GM20431 (cell line): Measurements from ENCODE around the gene ZBTB4.

ENCODE experiments used
- in situ Hi-C: fragments of 300-500 bp; cut with MseI, MboI; formaldehyde crosslinking; loops from one replicate; pipeline ENCODE4 v1.15.0; 2020; ENCODE audit warnings: low sequenced_read_pairs; ENCODE audit not compliant: unreplicated experiment

The ZBTB4 gene

DNA sequence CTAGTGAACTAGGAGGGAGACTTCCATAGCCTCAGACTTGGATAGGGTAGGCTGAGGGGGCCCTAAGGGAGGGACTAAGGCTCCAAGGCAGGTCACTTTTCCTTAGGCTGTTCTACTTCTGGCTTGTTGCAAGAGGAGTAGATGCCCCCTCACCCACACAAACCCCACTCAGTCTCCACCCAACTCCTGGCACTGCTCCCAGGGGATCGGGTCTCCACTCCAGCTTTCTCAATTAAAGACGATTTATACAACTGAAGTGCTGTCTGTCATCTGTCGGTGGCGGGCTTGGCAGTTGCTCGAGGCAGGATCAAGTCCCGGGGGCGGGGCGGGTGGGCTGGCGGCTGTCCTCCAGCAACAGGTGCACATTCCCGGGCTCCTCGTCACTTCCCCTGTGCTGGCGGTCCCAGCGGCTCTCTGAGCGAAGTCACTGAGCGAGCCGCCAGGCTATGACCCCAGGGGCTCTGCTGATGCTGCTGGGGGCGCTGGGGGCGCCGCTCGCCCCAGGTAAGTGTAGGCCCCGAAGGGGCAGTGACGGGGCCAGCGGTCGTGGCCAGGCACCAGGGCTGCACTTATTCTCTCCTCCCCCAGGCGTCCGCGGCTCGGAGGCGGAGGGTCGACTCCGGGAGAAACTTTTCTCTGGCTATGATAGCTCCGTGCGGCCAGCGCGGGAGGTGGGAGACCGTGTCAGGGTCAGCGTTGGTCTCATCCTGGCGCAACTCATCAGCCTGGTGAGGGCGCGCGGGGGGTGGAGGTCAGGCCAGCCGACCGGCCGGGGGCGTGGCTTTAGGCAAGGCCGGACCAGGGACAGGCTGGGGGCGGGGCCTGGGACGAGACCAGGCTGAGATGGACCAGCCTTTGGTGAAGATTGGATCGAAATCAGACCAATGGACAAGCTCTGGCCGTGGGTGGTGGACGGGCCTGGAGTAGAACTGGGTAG is 34.5 kb downstream of the ZBTB4 start, which contains the start of gene CHRNB1:
TSS of gene CHRNB1 (plus strand) at position 380 of the 937 bp plus-strand sequence. CDS start at position 447, 67 bp downstream.
- in situ Hi-C loops = no loop called here

GRCh38 chr17:7443499-7444485 is 35.6 kb downstream of the ZBTB4 start:
- in situ Hi-C loops = no loop called here

- in situ Hi-C loops = no loop called here
These were observed 37.3 kb downstream of the ZBTB4 start for GRCh38 chr17:7442142-7442541.

DNA sequence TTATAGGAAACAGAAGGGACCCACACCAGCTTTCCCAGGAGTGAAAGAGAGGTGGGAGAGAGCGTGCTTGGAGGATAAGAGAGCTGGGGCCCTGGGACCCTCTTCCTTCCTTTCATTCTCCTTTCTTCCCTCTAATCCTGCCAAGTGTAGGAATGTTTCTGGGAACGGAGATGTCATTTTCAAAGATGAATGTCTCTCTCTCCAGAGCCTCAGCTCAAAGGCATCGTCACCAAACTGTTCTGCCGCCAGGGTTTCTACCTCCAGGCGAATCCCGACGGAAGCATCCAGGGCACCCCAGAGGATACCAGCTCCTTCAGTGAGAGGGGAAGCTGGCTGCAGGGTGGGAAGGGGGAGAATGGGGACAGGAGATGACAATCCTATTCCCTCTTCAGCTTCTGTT is 38.2 kb downstream of the ZBTB4 start:
- in situ Hi-C loops = no loop called here

GRCh38 chr17:7440834-7441195 is 38.6 kb downstream of the ZBTB4 start:
- in situ Hi-C loops = no loop called here

- in situ Hi-C loops = no loop called here
These were observed 39.2 kb downstream of the ZBTB4 start for GRCh38 chr17:7440113-7440833.

DNA sequence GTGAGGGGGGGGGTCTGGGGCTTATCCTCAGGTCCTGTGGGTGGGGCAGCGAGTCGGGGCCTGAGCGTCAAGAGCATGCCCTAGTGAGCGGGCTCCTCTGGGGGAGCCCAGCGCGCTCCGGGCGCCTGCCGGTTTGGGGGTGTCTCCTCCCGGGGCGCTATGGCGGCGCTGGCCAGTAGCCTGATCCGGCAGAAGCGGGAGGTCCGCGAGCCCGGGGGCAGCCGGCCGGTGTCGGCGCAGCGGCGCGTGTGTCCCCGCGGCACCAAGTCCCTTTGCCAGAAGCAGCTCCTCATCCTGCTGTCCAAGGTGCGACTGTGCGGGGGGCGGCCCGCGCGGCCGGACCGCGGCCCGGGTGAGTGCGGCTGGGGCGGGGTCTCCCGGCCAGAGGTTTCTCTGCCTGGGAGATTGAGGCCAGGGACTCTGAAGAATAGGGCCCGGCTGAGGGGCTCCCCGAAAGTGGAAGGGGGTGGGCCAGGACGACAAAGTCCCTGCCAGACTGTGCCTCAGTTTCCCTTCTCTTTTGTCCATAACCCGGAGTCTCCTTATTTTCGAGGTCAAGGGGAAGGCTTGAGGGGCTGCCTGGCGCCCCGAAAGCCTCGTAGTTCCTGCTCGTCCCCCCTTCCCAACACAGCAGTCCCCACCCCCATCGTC is 39.8 kb downstream of the ZBTB4 start, which contains the start of gene FGF11:
TSS of gene FGF11 (plus strand) at position 51 of the 651 bp plus-strand sequence. CDS start at position 160, 109 bp downstream.
- in situ Hi-C loops = no loop called here

DNA sequence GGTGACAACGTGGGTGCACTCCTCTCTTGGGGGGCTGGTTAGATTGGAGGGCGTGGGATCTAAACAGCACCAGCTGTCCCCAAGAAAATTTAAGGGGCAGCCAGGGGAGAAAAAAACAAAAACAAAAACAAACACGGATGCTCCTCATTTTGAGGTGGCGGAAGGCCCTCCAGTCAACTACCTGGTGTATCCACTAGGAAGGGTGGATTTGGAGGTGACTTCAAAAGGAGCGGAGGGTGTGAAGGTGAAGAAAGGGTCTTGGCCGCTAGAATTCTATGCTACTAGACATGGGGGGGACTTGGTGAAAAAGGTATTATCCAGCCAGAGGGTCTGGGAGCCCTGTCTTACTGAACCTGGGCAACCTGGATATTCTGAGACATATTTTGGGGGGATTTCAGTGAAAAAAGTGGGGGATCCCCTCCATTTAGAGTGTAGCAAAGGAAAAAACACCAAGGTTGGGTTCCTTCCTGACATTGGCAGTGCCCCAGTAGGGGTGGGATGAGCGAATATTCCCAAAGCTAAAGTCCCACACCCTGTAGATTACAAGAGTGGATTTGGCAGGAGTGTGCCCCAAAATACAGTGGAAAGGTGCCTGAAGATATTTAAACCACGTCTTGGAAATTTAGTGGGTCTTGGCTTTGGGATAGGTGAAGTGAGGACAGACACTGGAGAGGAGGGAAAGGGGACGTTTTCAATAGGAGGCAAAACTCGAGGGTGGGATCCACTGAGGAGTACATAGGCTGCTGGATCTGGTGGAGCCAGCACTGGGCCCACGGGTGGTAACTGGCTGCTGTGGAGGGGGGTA is 40.6 kb downstream of the ZBTB4 start:
- in situ Hi-C loops = no loop called here

GRCh38 chr17:7437950-7438614 is 41.3 kb downstream of the ZBTB4 start:
- in situ Hi-C loops = no loop called here

- in situ Hi-C loops = no loop called here
These were observed 42.0 kb downstream of the ZBTB4 start for GRCh38 chr17:7437369-7437863.

DNA sequence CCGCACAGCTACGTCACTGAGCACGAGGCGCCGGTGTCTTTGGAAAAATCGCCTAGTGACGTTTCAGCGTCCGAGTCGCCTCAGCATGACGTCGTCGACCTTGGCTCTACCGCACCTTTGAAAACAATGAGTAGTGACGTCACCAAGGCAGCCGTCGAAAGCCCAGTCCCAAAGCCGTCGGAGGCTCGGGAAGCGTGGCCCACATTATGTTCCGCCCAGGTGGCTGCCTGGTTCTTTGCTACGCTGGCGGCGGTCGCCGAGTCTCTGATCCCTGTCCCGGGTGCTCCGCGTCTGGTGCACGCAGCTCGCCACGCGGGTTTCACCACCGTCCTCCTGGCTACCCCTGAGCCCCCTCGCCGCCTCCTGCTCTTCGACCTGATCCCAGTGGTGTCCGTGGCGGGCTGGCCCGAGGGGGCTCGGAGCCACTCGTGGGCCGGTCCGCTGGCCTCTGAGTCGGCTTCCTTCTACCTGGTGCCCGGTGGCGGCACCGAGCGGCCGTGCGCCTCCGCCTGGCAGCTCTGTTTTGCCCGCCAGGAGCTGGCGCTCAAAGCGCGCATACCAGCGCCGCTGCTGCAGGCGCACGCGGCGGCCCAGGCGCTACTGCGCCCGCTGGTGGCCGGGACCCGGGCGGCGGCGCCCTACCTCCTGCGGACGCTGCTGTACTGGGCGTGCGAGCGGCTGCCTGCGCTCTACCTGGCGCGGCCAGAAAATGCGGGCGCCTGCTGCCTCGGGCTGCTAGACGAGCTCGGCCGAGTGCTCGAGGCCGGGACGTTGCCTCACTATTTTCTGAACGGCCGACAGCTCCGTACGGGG is 42.7 kb downstream of the ZBTB4 start:
- in situ Hi-C loops = no loop called here

DNA sequence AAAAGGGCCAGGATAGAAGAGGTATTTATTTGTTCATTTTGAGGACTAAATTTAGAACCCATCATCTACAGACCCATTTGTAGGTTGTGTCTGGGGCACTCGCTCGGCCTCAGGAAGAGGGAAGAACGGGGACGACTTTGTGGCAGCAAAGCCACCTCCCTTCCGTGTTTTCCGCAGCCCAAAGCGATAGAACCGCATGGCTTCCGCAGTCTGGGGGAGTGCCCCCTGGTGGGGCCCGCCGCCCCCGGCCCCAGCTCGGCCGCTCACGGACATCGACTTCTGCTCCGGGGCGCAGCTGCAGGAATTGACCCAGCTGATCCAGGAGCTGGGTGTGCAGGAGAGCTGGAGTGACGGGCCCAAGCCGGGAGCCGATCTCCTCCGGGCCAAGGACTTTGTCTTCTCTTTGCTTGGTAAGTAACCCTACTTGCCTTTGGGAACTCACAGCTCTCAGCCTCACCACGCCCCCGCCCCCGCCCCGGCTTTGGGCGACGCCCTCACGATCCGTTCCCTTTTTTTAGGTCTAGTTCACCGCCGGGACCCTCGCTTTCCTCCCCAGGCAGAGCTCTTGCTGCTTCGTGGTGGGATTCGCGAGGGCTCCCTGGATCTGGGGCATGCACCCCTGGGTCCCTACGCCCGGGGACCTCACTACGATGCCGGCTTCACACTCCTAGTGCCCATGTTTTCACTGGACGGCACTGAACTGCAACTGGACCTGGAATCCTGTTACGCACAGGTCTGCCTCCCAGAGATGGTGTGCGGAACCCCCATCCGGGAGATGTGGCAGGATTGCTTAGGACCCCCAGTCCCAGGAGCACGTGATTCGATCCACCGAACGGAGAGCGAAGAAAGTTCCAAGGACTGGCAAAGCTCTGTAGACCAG is 43.5 kb downstream of the ZBTB4 start:
- in situ Hi-C loops = no loop called here

- in situ Hi-C loops = no loop called here
These were observed 47.1 kb downstream of the ZBTB4 start for GRCh38 chr17:7432296-7432695.

DNA sequence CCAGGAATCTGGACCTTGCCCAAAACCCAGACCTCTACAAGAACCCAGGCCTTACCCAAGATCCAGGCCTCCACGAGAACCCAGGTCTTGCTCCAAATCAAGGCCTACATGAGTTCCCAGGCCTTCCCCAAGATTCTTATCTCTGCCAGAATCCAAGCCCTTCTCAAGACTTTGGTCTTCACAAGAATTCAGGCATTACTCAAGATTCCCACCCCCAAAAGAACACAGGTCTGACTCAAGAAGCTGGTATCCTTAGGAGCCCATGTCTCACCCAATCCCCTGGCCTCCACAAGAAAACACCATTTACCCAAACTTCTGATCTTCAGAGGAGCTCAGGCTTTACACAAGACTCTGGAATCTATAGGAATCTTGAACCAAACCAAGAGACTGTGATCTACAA is 48.2 kb downstream of the ZBTB4 start:
- in situ Hi-C loops = no loop called here

- in situ Hi-C loops = no loop called here
These were observed 49.7 kb downstream of the ZBTB4 start for GRCh38 chr17:7429722-7430121.

DNA sequence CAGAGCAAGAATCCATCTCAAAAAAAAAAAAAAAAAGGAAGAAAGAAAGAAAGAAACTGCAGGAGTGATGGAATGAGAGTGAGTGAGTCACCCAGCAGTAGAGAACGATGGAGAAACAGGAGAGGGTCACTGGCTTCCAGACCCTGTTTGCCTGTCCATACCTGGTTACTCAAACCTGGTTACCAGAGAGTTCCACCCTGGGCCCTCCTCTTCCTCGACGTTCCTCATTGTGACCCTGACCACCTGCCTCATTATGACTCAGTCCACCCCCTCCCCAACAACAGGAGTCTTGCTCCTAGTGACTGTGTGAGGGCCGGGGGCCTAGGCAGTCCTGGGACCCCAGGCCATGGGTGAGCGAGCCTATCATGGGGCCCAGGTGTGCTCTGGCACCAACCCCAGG is 50.9 kb downstream of the ZBTB4 start, which contains the start of gene SPEM3:
TSS of gene SPEM3 (plus strand) at position 301 of the 400 bp plus-strand sequence. CDS start at position 347, 46 bp downstream.
- in situ Hi-C loops = no loop called here
